Raji (cell line): ENCODE results near the gene ZNF580.

ENCODE experiments used
- POLR2A ChIP-seq: IDR thresholded peaks from 2 replicates; pipeline ENCODE4 v1.6.1; 2011; ENCODE audit warnings: low read depth, low read length, control low read depth; ENCODE audit not compliant: insufficient read depth

ZNF580 gene

DNA sequence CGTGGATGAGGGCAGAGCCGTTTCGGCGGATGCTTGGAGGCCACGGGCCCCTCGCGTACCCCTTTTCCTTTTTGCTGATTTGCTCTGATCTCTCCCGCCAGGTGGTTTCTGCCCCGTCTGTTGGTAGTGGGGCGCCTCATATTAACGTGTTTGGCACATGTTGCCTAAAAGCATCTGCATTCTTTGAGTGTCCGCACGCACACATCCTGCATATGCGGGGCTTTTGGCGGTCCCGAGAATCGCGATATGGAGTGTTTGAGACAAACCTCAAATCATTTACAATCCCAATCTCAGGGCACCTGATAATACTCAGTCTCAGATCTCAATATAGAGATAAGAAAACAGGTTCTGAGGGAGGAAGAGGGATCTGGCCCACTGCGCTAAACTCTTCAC is 14.8 kb downstream of the ZNF580 start:
- TF ChIP-seq POLR2A = no peak; the same call in 1 of the 2 replicates

DNA sequence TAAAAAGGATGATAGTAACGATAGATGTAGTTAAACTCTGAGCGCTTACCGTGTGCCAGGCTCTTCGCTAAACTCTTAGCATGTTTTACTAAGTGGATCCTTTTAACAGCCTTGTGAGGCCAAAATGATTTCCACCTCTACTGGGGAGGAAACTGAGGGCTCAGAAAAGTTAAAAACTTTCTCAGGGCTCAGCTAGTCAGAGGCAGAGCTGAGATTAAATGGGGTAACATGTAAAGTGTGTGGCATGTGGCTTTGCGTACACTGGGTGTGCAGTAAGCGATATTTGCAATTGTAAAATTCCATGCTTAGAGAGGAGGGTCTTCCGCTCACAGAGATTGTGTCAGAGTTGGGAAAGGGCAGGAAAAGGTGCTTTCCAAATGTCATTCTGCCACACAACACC is 15.8 kb downstream of the ZNF580 start:
- TF ChIP-seq POLR2A = no peak

- TF ChIP-seq POLR2A = no peak
Observed at GRCh38 chr19:55656988-55657747, 16.4 kb downstream of the ZNF580 start.

DNA sequence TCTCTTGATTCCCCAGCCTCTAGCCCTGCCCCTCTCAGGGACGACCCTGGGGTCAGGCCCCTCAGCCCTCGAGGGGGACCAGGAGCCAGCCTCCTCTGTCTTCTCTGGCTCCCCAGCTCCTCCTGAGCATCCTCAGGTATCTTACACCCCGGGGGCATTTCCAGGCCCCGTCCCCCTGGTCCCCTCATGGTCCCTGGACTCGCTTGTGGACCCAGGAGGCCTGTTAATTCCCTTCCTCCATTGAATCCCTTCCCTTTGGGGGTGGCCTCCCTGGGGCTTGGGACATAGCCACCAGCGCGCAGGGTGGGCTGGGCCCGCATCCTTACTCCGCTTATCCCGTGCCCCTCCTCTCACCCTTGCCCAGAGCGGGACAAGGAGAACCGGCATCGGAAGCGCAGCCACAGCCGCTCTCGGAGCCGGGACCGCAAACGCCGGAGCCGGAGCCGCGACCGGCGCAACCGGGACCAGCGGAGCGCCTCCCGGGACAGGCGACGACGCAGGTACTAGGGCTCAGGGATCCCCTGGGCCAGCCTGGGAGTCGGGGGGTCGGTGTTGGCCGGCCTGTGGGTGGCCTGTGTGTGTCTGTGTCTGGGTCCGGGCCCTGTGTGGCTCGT is 18.2 kb downstream of the ZNF580 start:
- no peak for TF ChIP-seq POLR2A

GRCh38 chr19:55659822-55660221 is 19.0 kb downstream of the ZNF580 start:
- TF ChIP-seq POLR2A = no peak

GRCh38 chr19:55660404-55660803 is 19.6 kb downstream of the ZNF580 start:
- TF ChIP-seq POLR2A = no peak

- no peak for TF ChIP-seq POLR2A
Observed at GRCh38 chr19:55660991-55661390, 20.2 kb downstream of the ZNF580 start.

- TF ChIP-seq POLR2A = no peak
Observed at GRCh38 chr19:55661826-55662225, 21.0 kb downstream of the ZNF580 start.

GRCh38 chr19:55663846-55664536 is 23.2 kb downstream of the ZNF580 start:
- no peak for TF ChIP-seq POLR2A

GRCh38 chr19:55666343-55667005 is 25.7 kb downstream of the ZNF580 start:
- no peak for TF ChIP-seq POLR2A

DNA sequence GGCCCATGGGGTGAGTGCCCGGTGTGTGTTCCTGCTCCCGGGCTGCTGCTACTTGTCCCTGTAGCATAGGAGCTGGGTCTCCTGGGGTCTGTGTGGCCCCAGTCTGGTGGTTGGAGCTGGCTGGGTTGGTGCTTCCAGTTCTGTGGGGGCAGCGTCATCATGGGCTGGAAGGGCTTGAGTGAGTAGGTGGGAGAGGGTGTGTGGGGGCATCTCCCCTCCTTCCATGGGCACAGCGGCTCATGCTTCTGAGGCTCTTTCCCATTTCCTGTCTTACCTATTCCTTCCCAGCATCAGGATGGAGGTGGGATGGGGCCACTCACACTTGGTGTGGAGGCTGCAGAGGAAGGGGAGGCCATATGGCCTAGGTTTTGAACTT is 26.2 kb downstream of the ZNF580 start:
- no peak for TF ChIP-seq POLR2A

DNA sequence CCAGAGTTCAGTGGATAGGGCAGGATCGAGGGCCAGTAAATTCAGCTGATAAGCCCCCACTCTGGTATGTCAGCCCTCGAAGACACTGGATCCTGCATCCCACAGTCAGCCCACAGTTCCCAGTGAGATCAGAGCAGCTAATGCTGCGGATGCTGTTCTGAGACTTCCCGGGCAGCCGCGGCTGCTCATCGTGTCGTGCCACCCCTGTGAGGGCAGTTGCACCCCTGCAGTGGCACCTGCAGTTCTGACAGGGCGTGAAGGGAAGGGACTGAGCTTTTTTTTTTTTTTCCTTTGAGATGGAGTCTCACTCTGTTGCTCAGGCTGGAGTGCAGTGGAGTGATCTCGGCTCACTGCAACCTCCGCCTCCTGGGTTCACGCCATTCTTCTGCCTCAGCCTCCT is 26.7 kb downstream of the ZNF580 start:
- TF ChIP-seq POLR2A = no peak

- TF ChIP-seq POLR2A = no peak
Observed at GRCh38 chr19:55667958-55668357, 27.2 kb downstream of the ZNF580 start.

DNA sequence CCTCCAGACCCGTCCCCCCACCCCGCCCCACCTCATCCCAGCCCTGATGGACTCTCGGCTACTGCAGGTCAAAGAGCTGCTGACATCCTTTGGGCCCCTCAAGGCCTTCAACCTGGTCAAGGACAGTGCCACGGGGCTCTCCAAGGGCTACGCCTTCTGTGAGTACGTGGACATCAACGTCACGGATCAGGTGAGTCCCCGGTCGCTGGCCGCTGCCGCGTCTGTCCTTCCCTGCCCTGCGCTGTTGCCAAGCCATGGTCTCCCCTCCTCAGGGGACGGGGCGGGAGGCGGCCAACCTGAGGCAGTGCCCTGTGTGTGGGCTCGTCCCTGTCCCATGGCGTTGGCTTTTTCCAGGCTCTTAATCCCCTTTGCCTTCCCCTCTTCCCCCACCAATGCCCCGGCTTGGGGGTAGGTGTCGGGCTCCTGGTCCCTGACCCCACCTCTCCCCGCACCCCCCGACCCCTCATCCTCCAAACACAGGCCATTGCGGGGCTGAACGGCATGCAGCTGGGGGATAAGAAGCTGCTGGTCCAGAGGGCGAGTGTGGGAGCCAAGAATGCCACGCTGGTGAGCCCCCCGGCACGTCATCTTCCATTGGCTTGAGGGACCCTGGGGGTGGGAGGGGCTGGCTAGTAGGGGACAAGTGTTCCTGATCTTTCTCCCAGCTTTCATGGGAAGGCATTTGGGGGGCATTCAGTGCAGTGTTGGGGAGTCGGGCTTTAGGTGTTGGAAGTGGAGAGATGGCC is 28.0 kb downstream of the ZNF580 start:
- TF ChIP-seq POLR2A = no peak
